GM12878 (cell line): ENCODE results near the gene SLC20A1. TPM values are rescaled to one million over a fixed set of nuclear protein-coding genes. Genes with fewer than 3 reads are reported as not detected.
"Not testable (repeated sequence)": the region's sequence is repeated elsewhere in the genome, so short reads cannot be mapped to it uniquely, and the experiment has no call there.

ENCODE experiments used
- ATAC-seq: fragments of 200-7000 bp; cut with Tn5 transposase; 3 replicates; pipeline ENCODE4 v1.9.1; 2020; ENCODE audit warnings: mild to moderate bottlenecking, moderate library complexity
- BruUV-seq: library from RNA; stranded (reverse); fragments of 400-500 nt; replicated peaks from 2 replicates; lab custom pipeline; 2021; lab: Mats Ljungman, UMichigan
- CTCF ChIA-PET: fragments of 300-600 bp; sonication (Branson Sonifier 250); formaldehyde crosslinking; extraction: SDS; loops from one replicate; lab custom pipeline; 2021; ENCODE audit warnings: inconsistent platforms; lab: Yijun Ruan, JAX
- POLR2A ChIA-PET: fragments of 350-600 bp; formaldehyde crosslinking; extraction: SDS; loops from one replicate; lab custom pipeline; 2021; ENCODE audit warnings: inconsistent platforms; lab: Charles Lee
- RAD21 ChIA-PET: fragments of 300-600 bp; sonication (Branson Sonifier 250); formaldehyde crosslinking; loops from one replicate; lab custom pipeline; 2023; ENCODE audit warnings: antibody characterized with exemption; ENCODE audit not compliant: unreplicated experiment; lab: Charles Lee
- SMC1A ChIA-PET: fragments of 300-600 bp; sonication (Branson Sonifier 250); formaldehyde crosslinking; loops from one replicate; lab custom pipeline; 2023; ENCODE audit not compliant: unreplicated experiment, uncharacterized antibody; lab: Charles Lee
- DNase-seq: peaks from one replicate; pipeline ENCODE4 v3.0.0-alpha.2; 2011; ENCODE audit warnings: low read depth, low spot score
- FAIRE-seq: peaks from 3 replicates; lab custom pipeline; 2011; peaks lifted over from hg19 to GRCh38; lab: Jason Lieb, UNC
- H2AFZ ChIP-seq: 2 replicates; pipeline ENCODE4 v1.6.0; 2011; ENCODE audit warnings: low read depth, low read length, control low read depth; ENCODE audit not compliant: control insufficient read depth
- H3K27ac ChIP-seq: 2 replicates; pipeline ENCODE4 v1.5.1; 2011; ENCODE audit warnings: control low read depth; ENCODE audit not compliant: control insufficient read depth, insufficient read depth
- H3K27me3 ChIP-seq, 2 experiments: replicated peaks in 1 of 2; 2 replicates each; pipeline versions ENCODE4 v1.6.0 to v1.6.1; 2011; ENCODE audit warnings: low read length in 1 of 2; ENCODE audit not compliant: control insufficient read depth in 2 of 2, insufficient read depth in 2 of 2
- H3K36me3 ChIP-seq, 2 experiments: 2 replicates each; pipeline ENCODE4 v1.5.1; 2011; ENCODE audit warnings: low read length in 1 of 2; ENCODE audit not compliant: control insufficient read depth in 2 of 2, insufficient read depth in 2 of 2
- H3K4me1 ChIP-seq: 2 replicates; pipeline ENCODE4 v1.6.1; 2011; ENCODE audit warnings: mild to moderate bottlenecking, low read length, moderate library complexity, mixed read lengths; ENCODE audit not compliant: control insufficient read depth, insufficient read depth
- H3K4me2 ChIP-seq: 2 replicates; pipeline ENCODE4 v1.6.0; 2011; ENCODE audit warnings: control low read depth; ENCODE audit not compliant: control insufficient read depth, insufficient read depth
- H3K4me3 ChIP-seq: fragments of 200-600 bp; sonication (generic); 2 replicates; pipeline ENCODE4 v1.5.1; 2016
- H3K79me2 ChIP-seq: 2 replicates; pipeline ENCODE4 v1.6.0; 2011; ENCODE audit warnings: low read length; ENCODE audit not compliant: control insufficient read depth, insufficient read depth
- H3K9ac ChIP-seq: 2 replicates; pipeline ENCODE4 v1.8.0; 2011; ENCODE audit warnings: low read length, control low read depth, mixed read lengths; ENCODE audit not compliant: control insufficient read depth, insufficient read depth
- H3K9me3 ChIP-seq: replicated peaks from 3 replicates; pipeline ENCODE4 v1.5.1; 2011; ENCODE audit warnings: mild to moderate bottlenecking, low read length; ENCODE audit not compliant: control insufficient read depth, insufficient read depth
- H4K20me1 ChIP-seq: 2 replicates; pipeline ENCODE4 v1.6.0; 2011; ENCODE audit not compliant: control insufficient read depth, insufficient read depth
- ATF7 ChIP-seq: fragments of 450-650 bp; IDR thresholded peaks from 2 replicates; pipeline ENCODE4 v1.6.1; 2016; ENCODE audit warnings: low read depth, mild to moderate bottlenecking
- FOXK2 ChIP-seq: fragments of 450-650 bp; IDR thresholded peaks from 2 replicates; pipeline ENCODE4 v1.6.1; 2017; ENCODE audit warnings: mild to moderate bottlenecking, moderate library complexity
- HDAC6 ChIP-seq: fragments of 200-600 bp; sonication (generic); IDR thresholded peaks from one replicate; pipeline ENCODE4 v1.8.0; 2017; ENCODE audit warnings: antibody characterized with exemption; ENCODE audit not compliant: unreplicated experiment
- MEF2B ChIP-seq: fragments of 450-650 bp; IDR thresholded peaks from 2 replicates; pipeline ENCODE4 v1.6.1; 2018; ENCODE audit warnings: mild to moderate bottlenecking, moderate library complexity; ENCODE audit not compliant: partially characterized antibody, poor library complexity, severe bottlenecking
- NR2F1 ChIP-seq: fragments of 450-650 bp; conservative IDR thresholded peaks from 2 replicates; pipeline ENCODE4 v1.6.1; 2017; ENCODE audit warnings: mild to moderate bottlenecking
- POLR2AphosphoS2 ChIP-seq: IDR thresholded peaks from 2 replicates; pipeline ENCODE4 v1.6.1; 2011; ENCODE audit warnings: low read depth, mild to moderate bottlenecking, low read length, improper control_type of control experiment, moderate library complexity
- RAD51 ChIP-seq: fragments of 450-650 bp; IDR thresholded peaks from 2 replicates; pipeline ENCODE4 v1.6.1; 2016; ENCODE audit warnings: moderate library complexity, mild to moderate bottlenecking, inconsistent platforms
- RBBP5 ChIP-seq: fragments of 200-600 bp; sonication (generic); conservative IDR thresholded peaks from 2 replicates; pipeline ENCODE4 v1.6.1; 2016
- SPI1 ChIP-seq: IDR thresholded peaks from 2 replicates; pipeline ENCODE4 v1.6.1; 2011; ENCODE audit warnings: low read depth, mild to moderate bottlenecking, low read length, moderate library complexity, borderline replicate concordance; ENCODE audit not compliant: insufficient read depth
- SREBF1 ChIP-seq: IDR thresholded peaks from 2 replicates; pipeline ENCODE4 v1.6.1; 2012; ENCODE audit warnings: mild to moderate bottlenecking, low read length
- SREBF2 ChIP-seq: IDR thresholded peaks from 2 replicates; pipeline ENCODE4 v1.6.1; 2012; ENCODE audit warnings: mild to moderate bottlenecking, low read length
- TBL1XR1 ChIP-seq: IDR thresholded peaks from 2 replicates; pipeline ENCODE4 v1.6.1; 2012; ENCODE audit warnings: low read depth, low read length, improper control_type of control experiment
- TCF12 ChIP-seq: IDR thresholded peaks from 2 replicates; pipeline ENCODE4 v1.6.1; 2011; ENCODE audit warnings: low read depth, mild to moderate bottlenecking, low read length
- ZNF24 ChIP-seq: fragments of 450-650 bp; IDR thresholded peaks from 2 replicates; pipeline ENCODE4 v1.6.1; 2017; ENCODE audit warnings: antibody characterized with exemption, mild to moderate bottlenecking
- ZNF274 ChIP-seq: IDR thresholded peaks from one replicate; pipeline ENCODE4 v1.8.0; 2011; ENCODE audit not compliant: insufficient read length, insufficient read depth
- ZNF622 ChIP-seq: fragments of 450-650 bp; IDR thresholded peaks from 2 replicates; pipeline ENCODE4 v1.6.1; 2017; ENCODE audit warnings: mild to moderate bottlenecking, inconsistent platforms
- WGBS: methylation state at CpG from one replicate; pipeline ENCODE4 v1.1.6; 2016; ENCODE audit warnings: low lambda C conversion rate; ENCODE audit not compliant: insufficient replicate concordance, insufficient coverage; ENCODE audit errors: missing lambda C conversion rate; 5-methylcytosine and 5-hydroxymethylcytosine counted together
- in situ Hi-C: fragments of 300-500 bp; cut with MboI; formaldehyde crosslinking; loops from 9 replicates; pipeline ENCODE4 v1.14.3; 2018; ENCODE audit warnings: mixed read lengths
- intact Hi-C: fragments of 100-400 bp; cut with micrococcal nuclease; formaldehyde crosslinking; loops from one replicate; pipeline ENCODE4 v1.14.2; 2022; ENCODE audit not compliant: unreplicated experiment
- polyA plus RNA-seq, 11 experiments: library from polyadenylated mRNA; depleted of rRNA in 4 of 11; unstranded in 6 of 11; stranded (reverse) in 5 of 11; fragments of >200 nt; fragmentation: Nextera tagmentation in 4 of 11; fragmentation: Illumina TruSeq in 1 of 11; extraction: Ambion mirVana in 4 of 11; extraction: Trizol in 1 of 11; gene quantifications; 1 replicate in 1 of 11; 2 replicates in 10 of 11; pipeline versions ENCODE4 v1.2.1 to v1.2.3, GENCODE V29; 2011 to 2016; ENCODE audit warnings: inconsistent platforms in 2 of 11, missing spikeins in 2 of 11, low read depth in 1 of 11
- total RNA-seq, 4 experiments: library from RNA; depleted of rRNA in 3 of 4; stranded (reverse); fragments of >200 nt in 3 of 4; fragmentation: Illumina TruSeq in 1 of 4; extraction: Trizol in 1 of 4; gene quantifications; 2 replicates each; pipeline versions ENCODE4 v1.2.1 to v1.2.3, GENCODE V29; 2013 to 2021

The SLC20A1 gene
- total and polyA plus RNA-seq, 10 of the 15 experiments (the other 5 are each of a cell fraction or from before 2014, with no cell fraction given): 21.2 to 59.1 (median 43.2) TPM

DNA sequence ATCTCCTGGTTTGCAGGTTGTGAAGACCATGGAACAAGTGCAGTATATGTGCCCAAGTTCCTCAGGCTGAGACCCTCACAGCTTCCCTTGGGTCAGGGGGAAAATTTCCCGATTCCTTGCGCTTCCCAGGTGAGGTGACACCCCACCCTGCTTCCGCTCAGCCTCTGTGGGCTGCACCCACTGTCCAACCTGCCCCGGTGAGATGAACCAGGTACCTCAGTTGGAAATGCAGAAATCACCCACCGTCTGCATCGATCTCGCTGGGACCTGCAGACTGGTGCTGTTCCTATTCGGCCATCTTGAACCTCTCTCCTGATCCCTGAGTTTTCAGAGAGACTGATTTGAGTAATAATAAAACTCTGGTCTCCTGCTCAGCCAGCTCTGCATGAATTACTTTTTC, 30.7 kb upstream of the SLC20A1 start:
- Histone ChIP-seq H3K4me2 (no peak overlapping the region), H3K36me3 (no peaks in the 10 kb centered on the region), H3K27me3 (peaks cover 0 to 2% of the 10 kb centered on the region in 2 experiments; a peak in 3 of 4 replicates), H3K4me3 (no peak overlapping the region), H4K20me1 (no peaks in the 10 kb centered on the region), H2AFZ (no peak overlapping the region), H3K79me2 (no peaks in the 10 kb centered on the region), H3K4me1 (no peaks in the 10 kb centered on the region), H3K9me3 (no peaks in the 10 kb centered on the region), H3K27ac (no peak overlapping the region), H3K9ac (no peak overlapping the region)
- no peak for ATAC-seq
- BruUV-seq: no TSS peak
- intact Hi-C loops: no loop called here
- in situ Hi-C loops: loop anchor here (10.0 kb wide), 1 partner anchor 340 kb away; no protein-coding TSS in a partner anchor
- ChIA-PET RAD21 (no interaction called here), POLR2A (no interaction called here), CTCF (interaction anchor here (3.3 kb wide), 1 partner anchor 110 kb away, joined by 8 read pairs; no protein-coding TSS in a partner anchor), SMC1A (no interaction called here)
- FAIRE-seq: no peak
- no peak for DNase-seq
- TF ChIP-seq SPI1 (no peak), SREBF1 (no peak), MEF2B (no peak), ZNF622 (no peak), FOXK2 (no peak), ZNF24 (no peak), TCF12 (no peak), POLR2AphosphoS2 (no peak), ZNF274 (no peak), NR2F1 (no peak), TBL1XR1 (no peak), ATF7 (no peak), SREBF2 (no peak), RAD51 (no peak), HDAC6 (no peak), RBBP5 (no peak)
- WGBS: 60% methylated on average over 8 of the region's 8 CpGs

DNA sequence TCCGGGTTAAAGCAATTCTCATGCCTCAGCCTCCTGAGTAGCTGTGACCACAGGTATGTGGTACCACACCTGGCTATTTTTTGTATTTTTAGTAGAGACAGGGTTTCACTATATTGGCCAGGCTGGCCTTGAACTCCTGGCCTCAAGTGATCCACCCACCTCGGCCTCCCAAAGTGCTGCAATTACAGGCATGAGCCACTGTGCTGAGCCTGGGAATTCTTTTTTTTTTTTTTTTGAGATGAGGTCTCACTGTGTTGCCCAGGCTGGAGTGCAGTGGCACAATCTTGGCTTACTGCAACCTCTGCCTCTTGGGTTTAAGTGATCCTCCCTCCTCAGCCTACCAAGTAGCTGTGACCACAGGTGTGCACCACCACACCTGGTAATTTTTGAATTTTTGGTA, 29.9 kb upstream of the SLC20A1 start:
- H3K9ac ChIP-seq, H3K4me1 ChIP-seq, ATAC-seq, H2AFZ ChIP-seq, DNase-seq, H3K9me3 ChIP-seq, BruUV-seq, H3K4me3 ChIP-seq, H3K27ac ChIP-seq, H3K27me3 ChIP-seq, H3K4me2 ChIP-seq, FAIRE-seq, H3K36me3 ChIP-seq, H3K79me2 ChIP-seq, H4K20me1 ChIP-seq, RAD21 ChIA-PET, POLR2A ChIA-PET, intact Hi-C loops: not testable (repeated sequence)
- ChIA-PET CTCF (interaction anchor here (0.6 to 3.3 kb wide), 3 partner anchors 11 to 110 kb away, joined by 3 to 8 read pairs (median 3); no protein-coding TSS in a partner anchor), SMC1A (interaction anchor here (1.9 kb wide), 1 partner anchor 15 kb away, joined by 5 read pairs; no protein-coding TSS in a partner anchor)
- in situ Hi-C loops: loop anchor here (10.0 kb wide), 1 partner anchor 339 kb away; no protein-coding TSS in a partner anchor
- WGBS: 27% methylated on average over 2 of the region's 2 CpGs
